ENCODE data around the gene TPST2.

GRCh38 chr22:26564672-26565071 lies 25.3 kb downstream of the TPST2 start:
- TF ChIP-seq CTCF (IDR thresholded peaks at IDR 0.05 in 4 of 5, conservative IDR thresholded peaks at IDR 0.05 in 1 of 5), result no peak
- TF ChIP-seq POLR2A (IDR thresholded peaks at IDR 0.05), result no peak
